ENCODE measurements around the gene TTC17. TPM values are rescaled to one million over a fixed set of nuclear protein-coding genes. Genes with fewer than 3 reads are reported as not detected.

Gene TTC17
- total and polyA plus RNA-seq, 2 donors (not counting 1 experiment from before 2014, with no cell fraction given), result 68.7 to 176 TPM

- ATAC-seq (ENCODE audit: low read depth) (no peak), DNase-seq (no peak)
- H3K4me1 ChIP-seq (ENCODE audit: control insufficient read depth in 2 of 2, insufficient read depth in 2 of 2, low read length in 2 of 2), result peaks cover 0 to 2% of the 10 kb centered on the region in 2 donors
- no peak overlapping the region for H3K9ac ChIP-seq (ENCODE audit: low read length)
- H3K4me1 Mint-ChIP-seq, result peaks cover 10% of the 10 kb centered on the region
- no peak overlapping the region for H2AFZ ChIP-seq (ENCODE audit: insufficient read depth, low read depth, low read length, poor library complexity, severe bottlenecking)
- H3K36me3 ChIP-seq (replicated peaks in 1 of 2; ENCODE audit: control extremely low read depth in 1 of 2, control insufficient read depth in 1 of 2, extremely low read depth in 1 of 2, insufficient read depth in 2 of 2, low read length in 1 of 2), result peaks cover 9 to 29% of the 10 kb centered on the region in 2 experiments
- no CpG with 5 or more reads among the region's 3 CpGs for whole genome bisulfite sequencing (ENCODE audit: insufficient coverage)
- peaks cover 16% of the 10 kb centered on the region for H4K20me1 ChIP-seq (ENCODE audit: control insufficient read depth, insufficient read depth, low read length, poor library complexity, severe bottlenecking)
- CTCF ChIA-PET, result no interaction called here
- H3K4me2 ChIP-seq (replicated peaks; ENCODE audit: low read depth, low read length, poor library complexity, severe bottlenecking), result no peak overlapping the region
- no peak overlapping the region for H3K27ac ChIP-seq (ENCODE audit: low read length in 2 of 2)
- H3K27ac Mint-ChIP-seq, result no peak overlapping the region
- H3K79me2 ChIP-seq (ENCODE audit: control insufficient read depth, insufficient read depth, low read length), result peaks cover 21% of the 10 kb centered on the region
- no peaks in the 10 kb centered on the region for H3K9me3 ChIP-seq (ENCODE audit: control extremely low read depth in 1 of 3, control insufficient read depth in 2 of 3, insufficient read depth in 1 of 3, low read length in 2 of 3)
- no peak overlapping the region for H3K4me3 ChIP-seq (ENCODE audit: control extremely low read depth in 1 of 5, extremely low read depth in 1 of 5, insufficient read depth in 1 of 5, low read depth in 2 of 5, low read length in 4 of 5)
- POLR2A ChIA-PET, result no interaction called here
- H3K27me3 Mint-ChIP-seq, result no peaks in the 10 kb centered on the region
- intact Hi-C loops (cut with micrococcal nuclease), result no loop called here
- H3K27me3 ChIP-seq (replicated peaks in 1 of 4; ENCODE audit: control extremely low read depth in 1 of 4, control insufficient read depth in 3 of 4, insufficient read depth in 4 of 4, low read length in 3 of 4), result no peaks in the 10 kb centered on the region
- H3K4me3 Mint-ChIP-seq, result no peak overlapping the region
- H3K9me3 Mint-ChIP-seq (ENCODE audit: insufficient read depth), result no peaks in the 10 kb centered on the region
- TF ChIP-seq, protein P1, sequence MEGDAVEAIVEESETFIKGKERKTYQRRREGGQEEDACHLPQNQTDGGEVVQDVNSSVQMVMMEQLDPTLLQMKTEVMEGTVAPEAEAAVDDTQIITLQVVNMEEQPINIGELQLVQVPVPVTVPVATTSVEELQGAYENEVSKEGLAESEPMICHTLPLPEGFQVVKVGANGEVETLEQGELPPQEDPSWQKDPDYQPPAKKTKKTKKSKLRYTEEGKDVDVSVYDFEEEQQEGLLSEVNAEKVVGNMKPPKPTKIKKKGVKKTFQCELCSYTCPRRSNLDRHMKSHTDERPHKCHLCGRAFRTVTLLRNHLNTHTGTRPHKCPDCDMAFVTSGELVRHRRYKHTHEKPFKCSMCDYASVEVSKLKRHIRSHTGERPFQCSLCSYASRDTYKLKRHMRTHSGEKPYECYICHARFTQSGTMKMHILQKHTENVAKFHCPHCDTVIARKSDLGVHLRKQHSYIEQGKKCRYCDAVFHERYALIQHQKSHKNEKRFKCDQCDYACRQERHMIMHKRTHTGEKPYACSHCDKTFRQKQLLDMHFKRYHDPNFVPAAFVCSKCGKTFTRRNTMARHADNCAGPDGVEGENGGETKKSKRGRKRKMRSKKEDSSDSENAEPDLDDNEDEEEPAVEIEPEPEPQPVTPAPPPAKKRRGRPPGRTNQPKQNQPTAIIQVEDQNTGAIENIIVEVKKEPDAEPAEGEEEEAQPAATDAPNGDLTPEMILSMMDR (IDR thresholded peaks at IDR 0.05), result no peak
- TF ChIP-seq EZH2 (IDR thresholded peaks at IDR 0.05; ENCODE audit: borderline replicate concordance, insufficient read depth, low read depth, low read length, poor library complexity, severe bottlenecking), result no peak
These were observed 20.2 kb downstream of the TTC17 start for GRCh38 chr11:43378897-43379296.

- H3K4me3 ChIP-seq (ENCODE audit: control extremely low read depth in 1 of 5, extremely low read depth in 1 of 5, insufficient read depth in 1 of 5, low read depth in 2 of 5, low read length in 4 of 5), result no peak overlapping the region
- H3K27me3 ChIP-seq (replicated peaks in 1 of 4; ENCODE audit: control extremely low read depth in 1 of 4, control insufficient read depth in 3 of 4, insufficient read depth in 4 of 4, low read length in 3 of 4), result no peaks in the 10 kb centered on the region
- Mint-ChIP-seq H3K4me1 (peaks cover 5% of the 10 kb centered on the region), H3K4me3 (no peak overlapping the region), H3K27ac (no peak overlapping the region), H3K9me3 (ENCODE audit: insufficient read depth) (no peaks in the 10 kb centered on the region), H3K27me3 (no peaks in the 10 kb centered on the region)
- no peak overlapping the region for H2AFZ ChIP-seq (ENCODE audit: insufficient read depth, low read depth, low read length, poor library complexity, severe bottlenecking)
- DNase-seq (no peak), ATAC-seq (ENCODE audit: low read depth) (no peak)
- no peak overlapping the region for H3K4me2 ChIP-seq (replicated peaks; ENCODE audit: low read depth, low read length, poor library complexity, severe bottlenecking)
- H3K4me1 ChIP-seq (ENCODE audit: control insufficient read depth in 2 of 2, insufficient read depth in 2 of 2, low read length in 2 of 2), result peaks cover 0 to 3% of the 10 kb centered on the region in 2 donors
- no peak for TF ChIP-seq EZH2 (IDR thresholded peaks at IDR 0.05; ENCODE audit: borderline replicate concordance, insufficient read depth, low read depth, low read length, poor library complexity, severe bottlenecking)
- TF ChIP-seq, protein P1 (IDR thresholded peaks at IDR 0.05), result no peak
- ChIA-PET CTCF (no interaction called here), POLR2A (no interaction called here)
- no peak overlapping the region for H3K9ac ChIP-seq (ENCODE audit: low read length)
- no peaks in the 10 kb centered on the region for H4K20me1 ChIP-seq (ENCODE audit: control insufficient read depth, insufficient read depth, low read length, poor library complexity, severe bottlenecking)
- H3K27ac ChIP-seq (ENCODE audit: low read length in 2 of 2), result no peak overlapping the region
- intact Hi-C loops (cut with micrococcal nuclease), result no loop called here
- H3K36me3 ChIP-seq (replicated peaks in 1 of 2; ENCODE audit: control extremely low read depth in 1 of 2, control insufficient read depth in 1 of 2, extremely low read depth in 1 of 2, insufficient read depth in 2 of 2, low read length in 1 of 2), result peaks cover 12 to 15% of the 10 kb centered on the region in 2 experiments
- H3K9me3 ChIP-seq (ENCODE audit: control extremely low read depth in 1 of 3, control insufficient read depth in 2 of 3, insufficient read depth in 1 of 3, low read length in 2 of 3), result no peaks in the 10 kb centered on the region
- 96% methylated on average over 2 of the region's 2 CpGs for WGBS (ENCODE audit: insufficient coverage)
- H3K79me2 ChIP-seq (ENCODE audit: control insufficient read depth, insufficient read depth, low read length), result peaks cover 9% of the 10 kb centered on the region
These were observed 23.1 kb downstream of the TTC17 start for GRCh38 chr11:43381802-43382201.
